Transverse colon (tissue), 4 donors: Measurements from ENCODE around the gene RCSD1. TPM values are rescaled to one million over a fixed set of nuclear protein-coding genes. Genes with fewer than 3 reads are reported as not detected.

ENCODE experiments used
- DNase-seq: peaks from one replicate; pipeline ENCODE4 v3.0.0-alpha.2; 2019
- H3K27ac ChIP-seq, 4 donors: fragments of 200-600 bp; sonication (generic); 2 replicates each; pipeline ENCODE4 v1.5.1; 2016 to 2018; ENCODE audit warnings: inconsistent platforms in 4 of 4
- H3K27me3 ChIP-seq: fragments of 200-600 bp; sonication (generic); 2 replicates; pipeline ENCODE4 v1.5.1; 2017; ENCODE audit warnings: inconsistent platforms
- H3K36me3 ChIP-seq, 4 donors: fragments of 200-600 bp; sonication (generic); 2 replicates each; pipeline ENCODE4 v1.5.1; 2017 to 2019; ENCODE audit warnings: inconsistent platforms in 4 of 4
- H3K4me1 ChIP-seq, 4 donors: fragments of 200-600 bp; sonication (generic); 2 replicates each; pipeline ENCODE4 v1.5.1; 2017 to 2020; ENCODE audit warnings: inconsistent platforms in 4 of 4
- H3K4me3 ChIP-seq, 4 donors: fragments of 200-600 bp; sonication (generic); 1 replicate in 1 of 4; 2 replicates in 3 of 4; pipeline versions ENCODE4 v1.5.1 to v1.6.1; 2017 to 2019; ENCODE audit warnings: inconsistent platforms in 4 of 4
- H3K9me3 ChIP-seq, 2 donors: fragments of 200-600 bp; sonication (generic); 2 replicates each; pipeline ENCODE4 v1.5.1; 2017 to 2019; ENCODE audit warnings: inconsistent platforms in 2 of 2
- CTCF ChIP-seq, 5 experiments: fragments of 200-600 bp in 3 of 5; fragments of 450-650 bp in 2 of 5; sonication (generic) in 3 of 5; IDR thresholded peaks; 1 replicate in 2 of 5; 2 replicates in 3 of 5; pipeline ENCODE4 v1.5.1; 2016 to 2017; ENCODE audit warnings: antibody characterized with exemption in 5 of 5, inconsistent platforms in 3 of 5, mild to moderate bottlenecking in 2 of 5, moderate library complexity in 1 of 5
- EP300 ChIP-seq: sonication (generic); formaldehyde crosslinking; IDR thresholded peaks from one replicate; pipeline ENCODE4 v1.6.1; 2017; ENCODE audit warnings: antibody characterized with exemption, low read depth
- POLR2A ChIP-seq: fragments of 450-650 bp; IDR thresholded peaks from one replicate; pipeline ENCODE4 v1.6.1; 2016; ENCODE audit warnings: antibody characterized with exemption, mild to moderate bottlenecking, moderate library complexity
- POLR2AphosphoS5 ChIP-seq, 3 donors: sonication (generic); formaldehyde crosslinking; IDR thresholded peaks; one replicate each; pipeline ENCODE4 v1.6.1; 2016; ENCODE audit warnings: antibody characterized with exemption in 3 of 3
- WGBS, 2 donors: methylation state at CpG; one replicate each; pipeline ENCODE4 v1.1.5; 2018; ENCODE audit warnings: low coverage in 1 of 2; 5-methylcytosine and 5-hydroxymethylcytosine counted together
- in situ Hi-C, 4 donors: fragments of 200-750 bp; cut with MboI; loops; one replicate each; pipeline versions ENCODE4 v1.15.0 to v1.15.1; 2017; ENCODE audit warnings: low sequenced_read_pairs in 3 of 4, low pct_ligation_motif_present in 1 of 4, low pct_unique_long_range_greater_than_20kb in 1 of 4
- intact Hi-C: fragments of 100-400 bp; cut with DNase I; formaldehyde crosslinking; loops from one replicate; pipeline ENCODE4 v1.15.1; 2023; ENCODE audit warnings: low total_unique reads
- total RNA-seq, 4 donors: library from RNA; depleted of rRNA; stranded (reverse); fragments of >200 nt; gene quantifications; one replicate each; pipeline ENCODE4 v1.1.0, GENCODE V29; 2016

The RCSD1 gene
- total RNA-seq, 4 donors from 2014 or later, result 6.0 to 29.2 (median 15.9) TPM

- 83% methylated on average over 4 of the region's 4 CpGs; no CpG with 5 or more reads in 1 of the 2 donors for WGBS, 2 donors
- DNase-seq, result no peak
- Histone ChIP-seq H3K36me3 (no peaks in the 10 kb centered on the region), H3K4me1 (peaks cover 0 to 6% (median 3%) of the 10 kb centered on the region in 4 donors), H3K27me3 (no peaks in the 10 kb centered on the region), H3K4me3 (no peak overlapping the region), H3K27ac (no peak overlapping the region), H3K9me3 (no peaks in the 10 kb centered on the region)
- TF ChIP-seq CTCF (IDR thresholded peaks at IDR 0.05) (no peak), POLR2AphosphoS5 (IDR thresholded peaks at IDR 0.05) (no peak)
- intact Hi-C loops, result no loop called here
- in situ Hi-C loops, result loop anchor here in 2 of 4 donors (25.0 kb wide), 1 partner anchor 229 kb away; the partner anchor contains the start of genes DCAF6 (in 2 of the 2) and MPC2 (in 2 of the 2)
These were observed 77.9 kb downstream of the RCSD1 start for GRCh38 chr1:167707942-167708341.

- no peak for DNase-seq
- in situ Hi-C loops (loop anchor here in 2 of 4 donors (25.0 kb wide), 1 partner anchor 228 kb away; the partner anchor contains the start of genes DCAF6 (in 2 of the 2) and MPC2 (in 2 of the 2)), intact Hi-C loops (no loop called here)
- H3K27ac ChIP-seq, result no peak overlapping the region
- no peak overlapping the region for H3K4me3 ChIP-seq
- 75% methylated on average over 3 of the region's 3 CpGs; no CpG with 5 or more reads in 1 of the 2 donors for WGBS, 2 donors
- H3K9me3 ChIP-seq, result no peaks in the 10 kb centered on the region
- no peak for TF ChIP-seq EP300
- TF ChIP-seq POLR2AphosphoS5 (IDR thresholded peaks at IDR 0.05), result no peak
- no peak for TF ChIP-seq CTCF (IDR thresholded peaks at IDR 0.05)
- H3K36me3 ChIP-seq, result no peaks in the 10 kb centered on the region
- no peaks in the 10 kb centered on the region for H3K27me3 ChIP-seq
- peaks cover 0 to 14% (median 10%) of the 10 kb centered on the region in 4 donors for H3K4me1 ChIP-seq
These were observed 78.9 kb downstream of the RCSD1 start for GRCh38 chr1:167708940-167709389.

GRCh38 chr1:167710836-167711235 is 80.8 kb downstream of the RCSD1 start:
- no peak for DNase-seq
- Histone ChIP-seq H3K27ac (peak overlapping the region in 3 of 4 donors; percentile 23 to 53 (median 27)), H3K27me3 (no peaks in the 10 kb centered on the region), H3K4me3 (no peak overlapping the region), H3K4me1 (peaks cover 0 to 20% (median 12%) of the 10 kb centered on the region in 4 donors), H3K9me3 (no peaks in the 10 kb centered on the region), H3K36me3 (no peaks in the 10 kb centered on the region)
- TF ChIP-seq POLR2AphosphoS5 (IDR thresholded peaks at IDR 0.05) (no peak), EP300 (no peak), CTCF (IDR thresholded peaks at IDR 0.05) (no peak), POLR2A (no peak)
- intact Hi-C loops, result no loop called here
- in situ Hi-C loops, result loop anchor here in 2 of 4 donors (25.0 kb wide), 1 partner anchor 226 kb away; the partner anchor contains the start of genes DCAF6 (in 2 of the 2) and MPC2 (in 2 of the 2)
- WGBS, 2 donors, result 82% methylated on average over 1 of the region's 1 CpG

- in situ Hi-C loops (loop anchor here in 2 of 4 donors (25.0 kb wide), 1 partner anchor 226 kb away; the partner anchor contains the start of genes DCAF6 (in 2 of the 2) and MPC2 (in 2 of the 2)), intact Hi-C loops (no loop called here)
- no peaks in the 10 kb centered on the region for H3K27me3 ChIP-seq
- no peaks in the 10 kb centered on the region for H3K9me3 ChIP-seq
- H3K4me1 ChIP-seq, result peaks cover 0 to 22% (median 12%) of the 10 kb centered on the region in 4 donors
- no peak overlapping the region for H3K4me3 ChIP-seq
- peak in 1 of 3 donors; percentile 47 for TF ChIP-seq POLR2AphosphoS5 (IDR thresholded peaks at IDR 0.05)
- TF ChIP-seq EP300, result no peak
- no peak for TF ChIP-seq CTCF (IDR thresholded peaks at IDR 0.05)
- H3K27ac ChIP-seq, result peak overlapping the region in 3 of 4 donors; percentile 23 to 53 (median 27)
- no peaks in the 10 kb centered on the region for H3K36me3 ChIP-seq
- DNase-seq, result peak; percentile 59
- WGBS, 2 donors, result 39 to 58% methylated on average over 3 of the region's 3 CpGs
These were observed 81.8 kb downstream of the RCSD1 start for GRCh38 chr1:167711797-167712196.
